Heart left ventricle (tissue), 16 donors: ENCODE measurements around the gene ELL. TPM values are rescaled to one million over a fixed set of nuclear protein-coding genes. Genes with fewer than 3 reads are reported as not detected.
"Not testable (repeated sequence)": the region's sequence is repeated elsewhere in the genome, so short reads cannot be mapped to it uniquely, and the experiment has no call there.

Experiments used
- ATAC-seq, 4 donors: fragments of 200-7000 bp; cut with Tn5 transposase; one replicate each; pipeline ENCODE4 v1.9.1; 2020 to 2022; ENCODE audit warnings: moderate library complexity in 4 of 4, mild to moderate bottlenecking in 3 of 4, moderate number of reproducible peaks in 1 of 4
- DNase-seq, 5 donors: peaks; one replicate each; pipeline ENCODE4 v3.0.0-alpha.2; 2020
- H3K27ac ChIP-seq, 12 donors: fragments of 200-600 bp; sonication (generic) in 4 of 12; one replicate each; pipeline versions ENCODE4 v1.5.0 to v1.8.0; 2016 to 2022; ENCODE audit warnings: mild to moderate bottlenecking in 2 of 12
- H3K27me3 ChIP-seq, 9 donors: fragments of 200-600 bp; sonication (generic) in 2 of 9; one replicate each; pipeline versions ENCODE4 v1.5.1 to v1.8.0; 2016 to 2022; ENCODE audit warnings: mild to moderate bottlenecking in 3 of 9
- H3K36me3 ChIP-seq, 9 donors: fragments of 200-600 bp; sonication (generic) in 2 of 9; one replicate each; pipeline versions ENCODE4 v1.5.0 to v1.8.0; 2018 to 2022; ENCODE audit warnings: mild to moderate bottlenecking in 2 of 9
- H3K4me1 ChIP-seq, 12 donors: fragments of 200-600 bp; sonication (generic) in 4 of 12; one replicate each; pipeline versions ENCODE4 v1.5.0 to v1.8.0; 2016 to 2022; ENCODE audit warnings: mild to moderate bottlenecking in 3 of 12
- H3K4me3 ChIP-seq, 12 donors: fragments of 200-600 bp; sonication (generic) in 4 of 12; one replicate each; pipeline versions ENCODE4 v1.5.0 to v1.8.0; 2017 to 2022; ENCODE audit warnings: mild to moderate bottlenecking in 9 of 12, moderate library complexity in 4 of 12
- H3K9me3 ChIP-seq, 12 donors: fragments of 200-600 bp; sonication (generic) in 4 of 12; one replicate each; pipeline versions ENCODE4 v1.5.0 to v1.8.0; 2016 to 2022; ENCODE audit warnings: mild to moderate bottlenecking in 1 of 12
- CTCF ChIP-seq, 12 donors: fragments of 200-600 bp; sonication (generic) in 4 of 12; IDR thresholded peaks; one replicate each; pipeline versions ENCODE4 v1.5.0 to v1.8.0; 2018 to 2022; ENCODE audit warnings: antibody characterized with exemption in 12 of 12, mild to moderate bottlenecking in 5 of 12
- POLR2A ChIP-seq, 2 donors: fragments of 450-650 bp; IDR thresholded peaks; one replicate each; pipeline ENCODE4 v1.6.1; 2017; ENCODE audit warnings: antibody characterized with exemption in 2 of 2, mild to moderate bottlenecking in 2 of 2, moderate library complexity in 2 of 2
- WGBS, 4 donors: extraction: QIAGEN DNeasy Blood & Tissue Kit in 2 of 4; methylation state at CpG; one replicate each; pipeline versions ENCODE4 v1.1.5 to v1.1.7; 2013 to 2018; 5-methylcytosine and 5-hydroxymethylcytosine counted together
- intact Hi-C, 10 donors: fragments of 100-400 bp; cut with DNase I; formaldehyde crosslinking; loops; one replicate each; pipeline versions ENCODE4 v1.11.1 to v1.14.2; 2022
- polyA plus RNA-seq, 2 donors: library from polyadenylated mRNA; stranded (reverse); fragments of 200-250 nt; gene quantifications; one replicate each; pipeline ENCODE4 v1.2.3, GENCODE V29; 2013
- total RNA-seq, 9 donors: library from RNA; depleted of rRNA in 2 of 9; stranded (reverse); fragments of >200 nt in 2 of 9; fragmentation: NEBNext Ultra II Directional in 3 of 9; extraction: Animal tissue kit (Norgen Biotek cat#: 25700) in 3 of 9; gene quantifications; one replicate each; pipeline versions ENCODE4 v1.1.0 to v1.2.4, GENCODE V29; 2016 to 2023
- donor health status: ischemic (EF 13 %, LVEDD 7.1; RV severe dilation, severe dysfunction).
- donor health status: healthy with polysubstance abuse.
- donor health status: DM: no; HTN: yes; CAD: no.
- donor health status: DM: no; HTN: no; CAD: no.
- donor health status: ischemic (EF 25% LVEDD 6.9; RV normal size, moderate dysfunction).
- donor health status: ischemic (EF 25% LVEDD 5.7; RV mildly dilated, moderate dysfunction).
- donor health status: healthy.
- donor health status: DM: yes; HTN: yes; CAD: no.
- donor health status: ischemic (EF 35%, LVEDD 5.7; RV mildly dilated, moderate dysfunction).
- donor health status: nonischemic (EF 11% LVEDD 7.7; RV severe dilation, severe dysfunction).
- donor health status: DM: yes; HTN: yes; CAD: no.
- donor health status: PGD.
- donor health status: ischemic (EF 29% LVEDD 5.4; RV normal size, mild dysfunction).
- donor health status: nonischemic (EF 23%, LVEDD 6.1; RV moderate dilation, normal function).

Gene ELL
- total and polyA plus RNA-seq, 11 donors, result 5.9 to 17.8 (median 7.3) TPM

- no peak for DNase-seq
- intact Hi-C loops, result no loop called here
- peak in 1 of 4 donors; percentile 3 for ATAC-seq
- Histone ChIP-seq H3K4me3 (peak overlapping the region; percentile 46 to 95 (median 69)), H3K9me3 (no peaks in the 10 kb centered on the region), H3K36me3 (peaks cover 0 to 45% (median 38%) of the 10 kb centered on the region in 9 donors), H3K4me1 (peaks cover 0 to 22% (median 15%) of the 10 kb centered on the region in 12 donors), H3K27ac (peak overlapping the region; percentile 50 to 94 (median 81)), H3K27me3 (no peaks in the 10 kb centered on the region)
- WGBS, 4 donors, result 20 to 28% (median 24%) methylated on average over 10 to 11 of the region's 11 CpGs
- TF ChIP-seq CTCF (IDR thresholded peaks at IDR 0.05) (no peak), POLR2A (IDR thresholded peaks at IDR 0.05) (no peak)
Observed at GRCh38 chr19:18541992-18542940, 20.4 kb upstream of the ELL start.

- TF ChIP-seq CTCF (IDR thresholded peaks at IDR 0.05) (no peak), POLR2A (IDR thresholded peaks at IDR 0.05) (no peak)
- ATAC-seq (no peak), DNase-seq (no peak)
- Histone ChIP-seq H3K4me1 (peaks cover 0 to 22% (median 15%) of the 10 kb centered on the region in 12 donors), H3K27ac (peak overlapping the region in 1 of 12 donors; percentile 94), H3K4me3 (no peak overlapping the region), H3K9me3 (no peaks in the 10 kb centered on the region), H3K27me3 (no peaks in the 10 kb centered on the region), H3K36me3 (peaks cover 0 to 53% (median 47%) of the 10 kb centered on the region in 9 donors)
- intact Hi-C loops, result no loop called here
- WGBS, 4 donors, result 84 to 87% (median 85%) methylated on average over 21 of the region's 21 CpGs
Observed at GRCh38 chr19:18541258-18541991, 19.6 kb upstream of the ELL start.

- DNase-seq, intact Hi-C loops, H3K4me3 ChIP-seq, ATAC-seq, H3K27ac ChIP-seq, H3K27me3 ChIP-seq, H3K9me3 ChIP-seq: not testable (repeated sequence)
- H3K36me3 ChIP-seq, result peaks cover 0 to 65% (median 59%) of the 10 kb centered on the region in 9 donors
- H3K4me1 ChIP-seq, result peaks cover 0 to 22% (median 15%) of the 10 kb centered on the region in 12 donors
- 93 to 100% (median 97%) methylated on average over 1 of the region's 1 CpG for WGBS, 4 donors
Observed at GRCh38 chr19:18540200-18540599, 18.3 kb upstream of the ELL start.

GRCh38 chr19:18539372-18539771, 17.5 kb upstream of the ELL start:
- TF ChIP-seq CTCF (IDR thresholded peaks at IDR 0.05) (no peak), POLR2A (IDR thresholded peaks at IDR 0.05) (no peak)
- WGBS, 4 donors, result 97% methylated on average over 10 to 19 of the region's 19 CpGs
- DNase-seq, result no peak

More at GRCh38 chr19:18539372-18539771, 17.5 kb upstream of the ELL start:
- H3K9me3 ChIP-seq, result no peaks in the 10 kb centered on the region
- no peaks in the 10 kb centered on the region for H3K27me3 ChIP-seq
- H3K36me3 ChIP-seq, result peaks cover 0 to 72% (median 65%) of the 10 kb centered on the region in 9 donors
- H3K4me3 ChIP-seq, result no peak overlapping the region
- no peak for ATAC-seq
- peaks cover 0 to 22% (median 15%) of the 10 kb centered on the region in 12 donors for H3K4me1 ChIP-seq
- H3K27ac ChIP-seq, result no peak overlapping the region
- intact Hi-C loops, result no loop called here
